ENCODE results near the gene SLC7A14. TPM values are rescaled to one million over a fixed set of nuclear protein-coding genes. Genes with fewer than 3 reads are reported as not detected.

The SLC7A14 gene
- total RNA-seq, 1 donor from 2014 or later = 0.07 TPM

DNA sequence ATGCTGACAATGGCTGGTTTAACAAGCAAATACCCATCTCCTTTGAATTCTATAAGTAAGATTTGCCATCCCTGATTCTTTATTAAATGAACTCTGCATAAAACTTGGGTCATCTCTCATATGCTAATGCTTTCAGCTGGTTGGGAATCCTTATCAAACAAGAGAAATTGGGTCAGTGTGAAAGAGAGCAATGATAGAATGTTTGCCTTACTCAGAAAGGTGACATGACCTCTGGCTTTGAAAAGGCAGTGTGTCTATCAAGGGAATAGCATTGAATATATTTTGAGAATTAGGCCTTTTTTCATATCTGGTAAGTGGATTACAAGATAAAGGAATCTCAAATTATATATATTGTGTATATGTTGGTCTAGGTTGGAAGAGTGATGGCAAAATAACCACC is 8.7 kb upstream of the SLC7A14 start:
- DNase-seq (ENCODE audit: low read depth, low spot score) = no peak
- H3K36me3 Mint-ChIP-seq (ENCODE audit: low read depth) = no peaks in the 10 kb centered on the region
- no peaks in the 10 kb centered on the region for H3K4me1 Mint-ChIP-seq
- H3K27me3 Mint-ChIP-seq (ENCODE audit: low read depth) = peaks cover 52% of the 10 kb centered on the region
- TF ChIP-seq, protein P1, sequence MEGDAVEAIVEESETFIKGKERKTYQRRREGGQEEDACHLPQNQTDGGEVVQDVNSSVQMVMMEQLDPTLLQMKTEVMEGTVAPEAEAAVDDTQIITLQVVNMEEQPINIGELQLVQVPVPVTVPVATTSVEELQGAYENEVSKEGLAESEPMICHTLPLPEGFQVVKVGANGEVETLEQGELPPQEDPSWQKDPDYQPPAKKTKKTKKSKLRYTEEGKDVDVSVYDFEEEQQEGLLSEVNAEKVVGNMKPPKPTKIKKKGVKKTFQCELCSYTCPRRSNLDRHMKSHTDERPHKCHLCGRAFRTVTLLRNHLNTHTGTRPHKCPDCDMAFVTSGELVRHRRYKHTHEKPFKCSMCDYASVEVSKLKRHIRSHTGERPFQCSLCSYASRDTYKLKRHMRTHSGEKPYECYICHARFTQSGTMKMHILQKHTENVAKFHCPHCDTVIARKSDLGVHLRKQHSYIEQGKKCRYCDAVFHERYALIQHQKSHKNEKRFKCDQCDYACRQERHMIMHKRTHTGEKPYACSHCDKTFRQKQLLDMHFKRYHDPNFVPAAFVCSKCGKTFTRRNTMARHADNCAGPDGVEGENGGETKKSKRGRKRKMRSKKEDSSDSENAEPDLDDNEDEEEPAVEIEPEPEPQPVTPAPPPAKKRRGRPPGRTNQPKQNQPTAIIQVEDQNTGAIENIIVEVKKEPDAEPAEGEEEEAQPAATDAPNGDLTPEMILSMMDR (conservative IDR thresholded peaks at IDR 0.05) = no peak
- H3K27ac Mint-ChIP-seq (ENCODE audit: unreplicated experiment) = no peak overlapping the region
- no peak overlapping the region for H3K4me3 Mint-ChIP-seq
- no peaks in the 10 kb centered on the region for H3K9me3 Mint-ChIP-seq

DNA sequence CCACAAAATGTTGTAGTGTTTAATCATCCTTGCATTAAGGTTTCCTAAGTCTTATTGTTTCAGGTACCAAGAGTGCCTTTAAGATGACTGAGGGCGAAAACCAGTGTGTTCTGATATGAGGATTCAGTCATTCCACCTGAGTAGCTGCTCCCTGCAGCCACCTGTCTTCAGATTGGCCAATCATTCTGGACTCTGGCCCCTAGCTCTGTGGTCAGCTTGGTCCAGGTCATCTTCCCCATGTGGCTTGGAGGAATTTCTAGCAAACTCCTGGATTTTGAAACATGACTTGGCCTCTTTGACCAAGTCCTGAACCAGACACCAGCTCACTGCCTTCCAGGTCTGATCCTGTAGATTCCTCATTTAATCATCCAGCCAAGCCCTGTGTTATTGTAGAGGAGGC is 7.8 kb upstream of the SLC7A14 start:
- TF ChIP-seq, protein P1 (conservative IDR thresholded peaks at IDR 0.05) = no peak
- H3K4me1 Mint-ChIP-seq = no peaks in the 10 kb centered on the region
- H3K4me3 Mint-ChIP-seq = no peak overlapping the region
- no peaks in the 10 kb centered on the region for H3K36me3 Mint-ChIP-seq (ENCODE audit: low read depth)
- DNase-seq (ENCODE audit: low read depth, low spot score) = no peak
- no peak overlapping the region for H3K27ac Mint-ChIP-seq (ENCODE audit: unreplicated experiment)
- H3K27me3 Mint-ChIP-seq (ENCODE audit: low read depth) = peaks cover 58% of the 10 kb centered on the region
- H3K9me3 Mint-ChIP-seq = no peaks in the 10 kb centered on the region

DNA sequence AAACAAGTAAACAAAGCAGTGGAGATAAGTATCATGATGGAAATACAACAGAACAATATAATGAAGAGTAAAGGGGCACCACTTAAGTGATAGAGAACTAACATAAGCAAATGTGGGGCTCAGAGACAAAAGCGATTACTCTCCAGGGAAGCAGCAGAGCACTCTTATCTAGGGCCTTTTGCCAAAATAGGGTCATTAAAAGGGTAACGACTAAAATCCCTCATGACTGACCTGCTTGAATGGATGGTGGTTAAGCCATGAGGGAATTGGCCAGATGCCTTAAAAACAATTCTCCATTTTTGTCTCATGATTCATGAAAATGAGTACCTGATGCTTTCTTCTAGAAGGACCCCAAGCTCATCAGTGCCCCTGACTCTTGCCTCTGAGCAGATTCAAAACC is 3.2 kb upstream of the SLC7A14 start:
- Mint-ChIP-seq H3K36me3 (ENCODE audit: low read depth) (no peaks in the 10 kb centered on the region), H3K27ac (ENCODE audit: unreplicated experiment) (no peak overlapping the region), H3K4me1 (peaks cover 5% of the 10 kb centered on the region), H3K9me3 (no peaks in the 10 kb centered on the region), H3K27me3 (ENCODE audit: low read depth) (peaks cover 88% of the 10 kb centered on the region), H3K4me3 (no peak overlapping the region)
- DNase-seq (ENCODE audit: low read depth, low spot score) = no peak
- TF ChIP-seq, protein P1 (conservative IDR thresholded peaks at IDR 0.05) = no peak

DNA sequence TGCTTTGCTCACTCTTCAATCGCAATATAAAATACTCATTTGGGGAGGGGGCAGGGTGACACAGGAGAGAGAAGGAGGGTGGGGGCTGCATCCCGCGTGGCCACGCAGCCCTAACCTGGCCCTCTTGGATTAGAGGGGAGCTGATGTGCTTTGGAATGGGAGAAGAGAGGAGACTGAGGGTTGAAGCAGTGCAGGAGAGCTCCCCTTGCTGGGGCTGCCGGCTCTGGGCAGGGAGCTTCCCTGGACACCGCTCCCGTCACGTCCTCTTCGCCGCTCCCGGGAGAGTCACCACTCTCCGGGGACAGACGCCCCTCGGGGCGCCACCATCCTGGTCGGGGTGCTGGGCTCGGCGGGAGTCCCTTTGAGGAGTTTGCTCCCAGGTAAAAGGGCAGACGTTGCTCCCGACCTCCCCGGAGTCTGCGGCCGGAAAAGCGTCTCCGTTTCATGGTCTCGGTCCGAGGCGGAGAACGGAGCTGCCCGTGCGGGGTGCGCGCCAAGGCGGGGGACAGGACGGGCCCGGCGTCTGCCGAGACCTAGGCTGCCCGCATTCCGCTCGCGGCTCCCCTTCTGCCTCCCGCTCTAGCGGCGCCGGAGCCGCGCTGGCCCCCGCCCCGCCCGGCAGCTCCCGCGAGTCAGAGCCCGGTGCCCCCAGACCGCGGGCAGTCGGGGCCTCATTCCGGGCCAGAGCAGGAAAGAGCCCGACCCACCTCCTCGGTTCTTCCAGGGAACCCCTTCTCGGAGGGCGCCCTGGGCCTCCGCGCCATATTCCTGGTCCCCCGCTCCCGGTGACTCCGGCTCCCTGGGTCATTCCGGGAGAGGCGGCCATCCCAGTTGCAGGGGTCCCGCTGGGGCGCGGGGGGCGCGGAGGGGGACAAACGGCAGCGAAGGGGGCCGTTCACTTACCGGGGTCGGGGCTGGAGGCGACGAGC is 603 bp downstream of the SLC7A14 start:
- Mint-ChIP-seq H3K27me3 (ENCODE audit: low read depth) (peaks cover 96% of the 10 kb centered on the region), H3K4me1 (peaks cover 5% of the 10 kb centered on the region), H3K36me3 (ENCODE audit: low read depth) (no peaks in the 10 kb centered on the region), H3K4me3 (peak overlapping the region; percentile 67), H3K9me3 (no peaks in the 10 kb centered on the region), H3K27ac (ENCODE audit: unreplicated experiment) (no peak overlapping the region)
- TF ChIP-seq, protein P1 (conservative IDR thresholded peaks at IDR 0.05) = no peak
- peak; percentile 1 for DNase-seq (ENCODE audit: low read depth, low spot score)

DNA sequence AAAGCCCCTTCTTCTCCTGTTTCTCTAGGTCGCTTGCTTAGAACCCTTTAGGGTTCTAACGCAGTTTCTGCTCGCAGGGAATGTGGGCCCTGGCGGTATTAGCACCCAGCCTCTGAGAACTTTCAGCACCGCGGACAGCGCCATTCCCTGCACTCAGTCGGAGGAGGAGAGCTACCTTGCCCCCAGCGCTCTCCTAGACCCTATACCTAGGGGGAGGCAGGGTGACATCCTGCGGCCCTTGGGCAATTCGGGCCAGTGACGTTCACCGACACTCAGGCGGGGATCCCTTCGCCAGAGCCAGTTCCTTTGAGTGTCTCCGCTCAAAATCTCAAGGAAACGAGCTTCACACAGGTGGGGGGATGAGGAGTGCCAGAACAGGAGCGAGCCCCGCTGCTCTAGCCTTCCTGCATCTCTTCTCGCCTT is 1.3 kb downstream of the SLC7A14 start:
- TF ChIP-seq, protein P1 (conservative IDR thresholded peaks at IDR 0.05) = no peak
- peaks cover 96% of the 10 kb centered on the region for H3K27me3 Mint-ChIP-seq (ENCODE audit: low read depth)
- no peak overlapping the region for H3K27ac Mint-ChIP-seq (ENCODE audit: unreplicated experiment)
- no peaks in the 10 kb centered on the region for H3K36me3 Mint-ChIP-seq (ENCODE audit: low read depth)
- H3K4me3 Mint-ChIP-seq = peak overlapping the region; percentile 67
- DNase-seq (ENCODE audit: low read depth, low spot score) = peak; percentile 80
- H3K4me1 Mint-ChIP-seq = peaks cover 5% of the 10 kb centered on the region
- no peaks in the 10 kb centered on the region for H3K9me3 Mint-ChIP-seq

Data from neural crest cell (in vitro differentiated cells).